Measurements from ENCODE around the gene CDH18. TPM values are rescaled to one million over a fixed set of nuclear protein-coding genes. Genes with fewer than 3 reads are reported as not detected.
"Not testable (repeated sequence)": the region's sequence is repeated elsewhere in the genome, so short reads cannot be mapped to it uniquely, and the experiment has no call there.

The CDH18 gene
- total RNA-seq, 2 experiments from 2014 or later: not detected

GRCh38 chr5:19782566-19782965 is 205.4 kb downstream of the CDH18 start:
- Mint-ChIP-seq H3K36me3 (no peaks in the 10 kb centered on the region), H3K27ac (no peak overlapping the region), H3K4me3 (no peak overlapping the region), H3K9me3 (ENCODE audit: low read depth) (peaks cover 16% of the 10 kb centered on the region), H3K4me1 (no peaks in the 10 kb centered on the region), H3K27me3 (no peaks in the 10 kb centered on the region)
- CTCF ChIA-PET: no interaction called here
- DNase-seq (no peak), ATAC-seq (no peak)

GRCh38 chr5:19777363-19777762 is 210.6 kb downstream of the CDH18 start:
- Mint-ChIP-seq H3K4me1 (no peaks in the 10 kb centered on the region), H3K27ac (no peak overlapping the region), H3K4me3 (no peak overlapping the region), H3K9me3 (ENCODE audit: low read depth) (peaks cover 17% of the 10 kb centered on the region), H3K27me3 (no peaks in the 10 kb centered on the region), H3K36me3 (no peaks in the 10 kb centered on the region)
- CTCF ChIA-PET: interaction anchor here (0.6 kb wide), 1 partner anchor 223 kb away, joined by 3 read pairs; no protein-coding TSS in a partner anchor
- no peak for DNase-seq
- no peak for ATAC-seq

GRCh38 chr5:19776886-19777285 is 211.1 kb downstream of the CDH18 start:
- H3K27me3 Mint-ChIP-seq, H3K4me3 Mint-ChIP-seq, H3K4me1 Mint-ChIP-seq, DNase-seq, H3K36me3 Mint-ChIP-seq, ATAC-seq, H3K27ac Mint-ChIP-seq: not testable (repeated sequence)
- CTCF ChIA-PET: interaction anchor here (0.6 kb wide), 1 partner anchor 222 kb away, joined by 3 read pairs; no protein-coding TSS in a partner anchor
- peaks cover 20% of the 10 kb centered on the region for H3K9me3 Mint-ChIP-seq (ENCODE audit: low read depth)

- no peaks in the 10 kb centered on the region for H3K36me3 Mint-ChIP-seq
- H3K4me3 Mint-ChIP-seq: no peak overlapping the region
- DNase-seq (no peak), ATAC-seq (no peak)
- CTCF ChIA-PET: no interaction called here
- peaks cover 11% of the 10 kb centered on the region for H3K9me3 Mint-ChIP-seq (ENCODE audit: low read depth)
- H3K4me1 Mint-ChIP-seq: no peaks in the 10 kb centered on the region
- no peak overlapping the region for H3K27ac Mint-ChIP-seq
- no peaks in the 10 kb centered on the region for H3K27me3 Mint-ChIP-seq
Observed at GRCh38 chr5:19771174-19771835, 216.7 kb downstream of the CDH18 start.

- CTCF ChIA-PET: interaction anchor here (0.6 kb wide), 1 partner anchor 632 kb away, joined by 4 read pairs; no protein-coding TSS in a partner anchor
- H3K9me3 Mint-ChIP-seq (ENCODE audit: low read depth): peaks cover 5% of the 10 kb centered on the region
- H3K4me1 Mint-ChIP-seq: no peaks in the 10 kb centered on the region
- no peak overlapping the region for H3K4me3 Mint-ChIP-seq
- no peak overlapping the region for H3K27ac Mint-ChIP-seq
- H3K27me3 Mint-ChIP-seq: no peaks in the 10 kb centered on the region
- DNase-seq (no peak), ATAC-seq (no peak)
- H3K36me3 Mint-ChIP-seq: no peaks in the 10 kb centered on the region
Observed at GRCh38 chr5:19770396-19770795, 217.6 kb downstream of the CDH18 start.

GRCh38 chr5:19767987-19768386 is 220.0 kb downstream of the CDH18 start:
- Mint-ChIP-seq H3K27ac (no peak overlapping the region), H3K36me3 (no peaks in the 10 kb centered on the region), H3K9me3 (ENCODE audit: low read depth) (peaks cover 9% of the 10 kb centered on the region), H3K27me3 (no peaks in the 10 kb centered on the region), H3K4me3 (no peak overlapping the region), H3K4me1 (no peaks in the 10 kb centered on the region)
- ATAC-seq (no peak), DNase-seq (no peak)
- CTCF ChIA-PET: no interaction called here

GRCh38 chr5:19753579-19753978 is 234.4 kb downstream of the CDH18 start:
- H3K36me3 Mint-ChIP-seq: no peaks in the 10 kb centered on the region
- ATAC-seq (no peak), DNase-seq (no peak)
- no peaks in the 10 kb centered on the region for H3K4me1 Mint-ChIP-seq
- no peak overlapping the region for H3K4me3 Mint-ChIP-seq
- H3K27ac Mint-ChIP-seq: no peak overlapping the region
- H3K9me3 Mint-ChIP-seq (ENCODE audit: low read depth): peaks cover 13% of the 10 kb centered on the region
- H3K27me3 Mint-ChIP-seq: no peaks in the 10 kb centered on the region
- CTCF ChIA-PET: no interaction called here

GRCh38 chr5:19751326-19751725 is 236.7 kb downstream of the CDH18 start:
- no peak for DNase-seq
- no peak for ATAC-seq
- H3K27ac Mint-ChIP-seq: no peak overlapping the region
- no peak overlapping the region for H3K4me3 Mint-ChIP-seq
- H3K36me3 Mint-ChIP-seq: no peaks in the 10 kb centered on the region
- H3K9me3 Mint-ChIP-seq (ENCODE audit: low read depth): peaks cover 12% of the 10 kb centered on the region
- CTCF ChIA-PET: no interaction called here
- H3K27me3 Mint-ChIP-seq: no peaks in the 10 kb centered on the region
- no peaks in the 10 kb centered on the region for H3K4me1 Mint-ChIP-seq

GRCh38 chr5:19745247-19745646 is 242.8 kb downstream of the CDH18 start:
- no peaks in the 10 kb centered on the region for H3K27me3 Mint-ChIP-seq
- ATAC-seq: no peak
- no peak overlapping the region for H3K27ac Mint-ChIP-seq
- H3K9me3 Mint-ChIP-seq (ENCODE audit: low read depth): peaks cover 2% of the 10 kb centered on the region
- CTCF ChIA-PET: no interaction called here
- H3K4me3 Mint-ChIP-seq: no peak overlapping the region
- no peaks in the 10 kb centered on the region for H3K4me1 Mint-ChIP-seq
- no peak for DNase-seq
- no peaks in the 10 kb centered on the region for H3K36me3 Mint-ChIP-seq

- Mint-ChIP-seq H3K4me3 (no peak overlapping the region), H3K27ac (no peak overlapping the region), H3K36me3 (no peaks in the 10 kb centered on the region), H3K4me1 (no peaks in the 10 kb centered on the region), H3K9me3 (ENCODE audit: low read depth) (no peaks in the 10 kb centered on the region), H3K27me3 (no peaks in the 10 kb centered on the region)
- DNase-seq (no peak), ATAC-seq (no peak)
- CTCF ChIA-PET: no interaction called here
Observed at GRCh38 chr5:19739671-19740070, 248.3 kb downstream of the CDH18 start.

GRCh38 chr5:19734776-19735175 is 253.2 kb downstream of the CDH18 start:
- no peak for DNase-seq
- no peak for ATAC-seq
- no peaks in the 10 kb centered on the region for H3K36me3 Mint-ChIP-seq
- H3K4me3 Mint-ChIP-seq: no peak overlapping the region
- no peaks in the 10 kb centered on the region for H3K4me1 Mint-ChIP-seq
- CTCF ChIA-PET: no interaction called here
- H3K27me3 Mint-ChIP-seq: no peaks in the 10 kb centered on the region
- no peak overlapping the region for H3K27ac Mint-ChIP-seq
- peaks cover 5% of the 10 kb centered on the region for H3K9me3 Mint-ChIP-seq (ENCODE audit: low read depth)

GRCh38 chr5:19733612-19734495 is 254.1 kb downstream of the CDH18 start:
- no peak for ATAC-seq
- no peaks in the 10 kb centered on the region for H3K27me3 Mint-ChIP-seq
- no peak overlapping the region for H3K27ac Mint-ChIP-seq
- CTCF ChIA-PET: no interaction called here
- H3K9me3 Mint-ChIP-seq (ENCODE audit: low read depth): peaks cover 5% of the 10 kb centered on the region
- H3K36me3 Mint-ChIP-seq: no peaks in the 10 kb centered on the region
- no peaks in the 10 kb centered on the region for H3K4me1 Mint-ChIP-seq
- DNase-seq: no peak
- no peak overlapping the region for H3K4me3 Mint-ChIP-seq

- Mint-ChIP-seq H3K27me3 (no peaks in the 10 kb centered on the region), H3K4me3 (no peak overlapping the region), H3K9me3 (ENCODE audit: low read depth) (peaks cover 6% of the 10 kb centered on the region), H3K4me1 (no peaks in the 10 kb centered on the region), H3K36me3 (no peaks in the 10 kb centered on the region), H3K27ac (no peak overlapping the region)
- CTCF ChIA-PET: no interaction called here
- ATAC-seq: no peak
- DNase-seq: no peak
Observed at GRCh38 chr5:19728571-19728970, 259.4 kb downstream of the CDH18 start.

- ATAC-seq: no peak
- Mint-ChIP-seq H3K9me3 (ENCODE audit: low read depth) (peaks cover 6% of the 10 kb centered on the region), H3K27me3 (no peaks in the 10 kb centered on the region)
Observed at GRCh38 chr5:19719109-19719508, 268.9 kb downstream of the CDH18 start.

More at GRCh38 chr5:19719109-19719508, 268.9 kb downstream of the CDH18 start:
- H3K27ac Mint-ChIP-seq: no peak overlapping the region
- H3K36me3 Mint-ChIP-seq: no peaks in the 10 kb centered on the region
- no peak for DNase-seq
- CTCF ChIA-PET: no interaction called here
- H3K4me1 Mint-ChIP-seq: no peaks in the 10 kb centered on the region
- H3K4me3 Mint-ChIP-seq: no peak overlapping the region
